ENCODE measurements around the gene FANCD2OS.
"Not testable (repeated sequence)": the region's sequence is repeated elsewhere in the genome, so short reads cannot be mapped to it uniquely, and the experiment has no call there.

The FANCD2OS gene

DNA sequence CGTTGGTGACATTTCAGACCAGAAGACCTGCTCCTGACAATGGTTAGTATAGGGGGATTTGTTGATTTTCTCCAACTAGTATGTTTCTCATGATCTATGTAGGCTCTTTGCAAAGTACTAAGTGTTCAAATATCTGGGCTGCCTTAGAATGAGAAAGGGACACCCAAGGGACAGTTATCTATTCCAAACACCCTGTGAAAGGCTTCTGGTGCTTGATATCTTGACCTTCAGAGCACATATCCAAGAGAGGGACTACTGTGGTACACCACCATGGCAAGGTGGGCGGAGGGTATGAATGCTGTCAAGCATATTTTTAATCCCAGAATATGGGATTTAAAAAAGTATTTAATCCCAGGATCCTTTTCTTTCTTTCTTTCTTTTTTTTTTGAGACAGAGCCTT, 1.1 kb downstream of the FANCD2OS start:
- DNase-seq (ENCODE audit: low read depth, low spot score) = no peak
- no peak overlapping the region for H3K4me3 ChIP-seq (ENCODE audit: low read depth, low read length)
- TF ChIP-seq, protein P1, sequence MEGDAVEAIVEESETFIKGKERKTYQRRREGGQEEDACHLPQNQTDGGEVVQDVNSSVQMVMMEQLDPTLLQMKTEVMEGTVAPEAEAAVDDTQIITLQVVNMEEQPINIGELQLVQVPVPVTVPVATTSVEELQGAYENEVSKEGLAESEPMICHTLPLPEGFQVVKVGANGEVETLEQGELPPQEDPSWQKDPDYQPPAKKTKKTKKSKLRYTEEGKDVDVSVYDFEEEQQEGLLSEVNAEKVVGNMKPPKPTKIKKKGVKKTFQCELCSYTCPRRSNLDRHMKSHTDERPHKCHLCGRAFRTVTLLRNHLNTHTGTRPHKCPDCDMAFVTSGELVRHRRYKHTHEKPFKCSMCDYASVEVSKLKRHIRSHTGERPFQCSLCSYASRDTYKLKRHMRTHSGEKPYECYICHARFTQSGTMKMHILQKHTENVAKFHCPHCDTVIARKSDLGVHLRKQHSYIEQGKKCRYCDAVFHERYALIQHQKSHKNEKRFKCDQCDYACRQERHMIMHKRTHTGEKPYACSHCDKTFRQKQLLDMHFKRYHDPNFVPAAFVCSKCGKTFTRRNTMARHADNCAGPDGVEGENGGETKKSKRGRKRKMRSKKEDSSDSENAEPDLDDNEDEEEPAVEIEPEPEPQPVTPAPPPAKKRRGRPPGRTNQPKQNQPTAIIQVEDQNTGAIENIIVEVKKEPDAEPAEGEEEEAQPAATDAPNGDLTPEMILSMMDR (IDR thresholded peaks at IDR 0.05; ENCODE audit: insufficient read depth, low read length, missing control alignments) = no peak
- CTCF ChIA-PET = interaction anchor here (1.6 kb wide), 1 partner anchor 160 kb away, joined by 4 read pairs; no protein-coding TSS in a partner anchor
- POLR2A ChIA-PET = no interaction called here

DNA sequence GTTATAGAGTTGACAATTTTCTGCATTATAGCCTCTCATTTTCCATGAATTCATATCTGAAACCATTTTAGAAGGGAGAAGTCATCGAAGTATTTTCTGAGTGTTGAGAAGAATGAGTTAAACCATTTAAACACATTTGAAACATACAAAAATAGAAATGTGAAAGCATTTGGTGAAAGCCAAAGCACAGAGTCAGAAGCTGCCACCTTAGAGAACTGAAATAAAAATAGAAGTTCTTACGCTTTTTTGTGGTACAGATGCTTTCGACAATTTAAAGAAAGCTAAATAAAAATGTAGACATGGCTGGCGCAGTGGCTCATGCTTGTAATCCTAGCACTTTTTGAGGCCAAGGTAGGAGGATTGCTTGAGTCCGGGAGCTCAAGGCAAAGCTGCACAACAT, 9.0 kb downstream of the FANCD2OS start:
- TF ChIP-seq, protein P1 (IDR thresholded peaks at IDR 0.05; ENCODE audit: insufficient read depth, low read length, missing control alignments) = no peak
- CTCF ChIA-PET = no interaction called here

DNA sequence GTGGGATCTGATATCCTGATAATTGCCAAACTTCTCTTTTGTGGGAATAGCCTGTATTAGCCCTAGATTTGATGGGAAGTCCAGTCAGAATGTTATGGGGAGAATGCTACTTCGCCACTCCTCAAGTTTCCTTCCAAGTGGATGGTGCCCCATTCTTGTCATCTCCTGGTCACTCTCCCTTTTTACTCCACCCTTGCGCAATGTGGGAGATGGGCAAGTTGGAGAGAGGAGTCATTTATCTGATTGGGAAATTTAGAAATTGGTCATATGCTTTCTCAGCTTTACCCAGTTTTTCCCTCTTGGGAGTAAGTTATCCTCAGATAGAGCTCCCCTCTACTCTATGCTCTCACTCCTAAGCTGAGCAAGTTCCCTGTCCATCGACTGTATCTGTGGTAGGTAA, 14.4 kb downstream of the FANCD2OS start:
- ChIA-PET POLR2A (no interaction called here), CTCF (interaction anchor here (1.5 kb wide), 1 partner anchor 193 kb away, joined by 3 read pairs; no protein-coding TSS in a partner anchor)
- H3K4me3 ChIP-seq (ENCODE audit: low read depth, low read length) = no peak overlapping the region
- DNase-seq (ENCODE audit: low read depth, low spot score) = no peak
- TF ChIP-seq, protein P1 (IDR thresholded peaks at IDR 0.05; ENCODE audit: insufficient read depth, low read length, missing control alignments) = no peak

More for the DNA sequence above, 9.0 kb downstream of the FANCD2OS start:
- POLR2A ChIA-PET = no interaction called here
- no peak for DNase-seq (ENCODE audit: low read depth, low spot score)
- no peak overlapping the region for H3K4me3 ChIP-seq (ENCODE audit: low read depth, low read length)

DNA sequence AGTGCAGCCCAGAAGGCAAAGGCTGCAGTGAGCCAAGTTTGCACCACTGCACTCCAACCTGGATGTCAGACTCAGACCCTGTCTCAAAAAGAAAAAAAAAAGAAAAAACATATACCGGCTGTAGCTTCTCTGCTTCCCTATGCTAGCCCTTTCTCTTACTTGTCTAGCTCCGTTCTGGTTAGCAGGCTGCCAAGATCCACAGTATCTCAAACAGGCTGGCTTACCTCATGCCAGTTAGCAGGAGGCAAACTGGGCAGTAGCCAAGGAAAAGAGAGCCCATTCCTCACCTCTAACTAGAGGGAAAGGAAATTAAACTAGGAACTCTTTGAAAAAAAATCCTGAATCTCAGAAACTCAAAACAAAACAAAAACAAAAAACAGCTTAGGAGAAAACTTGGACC, 16.7 kb downstream of the FANCD2OS start:
- H3K4me3 ChIP-seq (ENCODE audit: low read depth, low read length); DNase-seq (ENCODE audit: low read depth, low spot score); POLR2A ChIA-PET; CTCF ChIA-PET: not testable (repeated sequence)

DNA sequence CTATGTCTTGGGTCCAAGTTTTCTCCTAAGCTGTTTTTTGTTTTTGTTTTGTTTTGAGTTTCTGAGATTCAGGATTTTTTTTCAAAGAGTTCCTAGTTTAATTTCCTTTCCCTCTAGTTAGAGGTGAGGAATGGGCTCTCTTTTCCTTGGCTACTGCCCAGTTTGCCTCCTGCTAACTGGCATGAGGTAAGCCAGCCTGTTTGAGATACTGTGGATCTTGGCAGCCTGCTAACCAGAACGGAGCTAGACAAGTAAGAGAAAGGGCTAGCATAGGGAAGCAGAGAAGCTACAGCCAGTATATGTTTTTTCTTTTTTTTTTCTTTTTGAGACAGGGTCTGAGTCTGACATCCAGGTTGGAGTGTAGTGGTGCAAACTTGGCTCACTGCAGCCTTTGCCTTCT, 17.3 kb downstream of the FANCD2OS start:
- POLR2A ChIA-PET; DNase-seq (ENCODE audit: low read depth, low spot score); CTCF ChIA-PET; H3K4me3 ChIP-seq (ENCODE audit: low read depth, low read length): not testable (repeated sequence)

DNA sequence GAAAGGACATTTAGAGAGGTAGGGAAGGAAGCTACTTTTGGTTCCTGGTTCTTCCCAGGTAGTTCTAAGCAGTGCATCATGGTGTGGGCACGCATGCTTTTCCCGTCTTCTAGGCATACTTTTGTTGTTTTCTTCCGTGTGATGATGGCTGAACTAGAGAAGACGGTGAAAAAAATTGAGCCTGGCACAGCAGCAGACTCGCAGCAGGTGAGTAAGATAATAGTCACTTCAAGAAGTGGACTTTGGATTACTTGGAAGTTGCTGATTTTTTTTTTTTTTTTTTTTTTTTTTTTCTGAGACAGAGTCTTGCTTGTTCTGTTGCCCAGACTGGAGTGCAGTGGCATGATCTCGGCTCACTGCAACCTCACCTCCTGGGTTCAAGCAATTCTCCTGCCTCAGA, 17.9 kb downstream of the FANCD2OS start:
- POLR2A ChIA-PET = no interaction called here
- no peak for DNase-seq (ENCODE audit: low read depth, low spot score)

DNA sequence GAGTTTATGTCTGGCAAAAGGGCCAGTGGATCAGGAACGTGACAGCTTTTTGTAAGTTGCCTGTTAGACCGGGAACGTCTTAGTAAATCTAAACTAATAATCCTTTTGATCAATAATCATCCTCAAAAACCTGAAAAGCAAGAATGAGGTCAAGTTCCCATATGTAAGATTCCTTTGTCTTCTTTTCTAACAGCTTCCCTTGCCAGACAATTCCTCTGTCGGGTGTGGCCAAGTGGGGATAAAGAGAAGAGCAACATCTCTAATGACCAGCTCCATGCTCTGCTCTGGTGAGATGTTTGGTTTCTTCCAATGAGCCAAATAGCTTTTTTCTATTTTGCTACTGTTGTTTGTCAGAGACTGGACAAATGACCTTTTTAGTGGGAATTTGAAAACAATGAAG, 19.8 kb downstream of the FANCD2OS start:
- POLR2A ChIA-PET = interaction anchor here (0.7 kb wide), 1 partner anchor 27 kb away, joined by 3 read pairs; no protein-coding TSS in a partner anchor
- DNase-seq (ENCODE audit: low read depth, low spot score) = no peak
- TF ChIP-seq, protein P1 (IDR thresholded peaks at IDR 0.05; ENCODE audit: insufficient read depth, low read length, missing control alignments) = no peak
- CTCF ChIA-PET = interaction anchor here (1.8 kb wide), 1 partner anchor 142 kb away, joined by 5 read pairs; no protein-coding TSS in a partner anchor
- no peak overlapping the region for H3K4me3 ChIP-seq (ENCODE audit: low read depth, low read length)

More for the DNA sequence above, 17.9 kb downstream of the FANCD2OS start:
- CTCF ChIA-PET = no interaction called here
- TF ChIP-seq, protein P1 (IDR thresholded peaks at IDR 0.05; ENCODE audit: insufficient read depth, low read length, missing control alignments) = no peak
- H3K4me3 ChIP-seq (ENCODE audit: low read depth, low read length) = no peak overlapping the region

All from AG04449 (cell line).